ENCODE results near the gene CCDC50.

GRCh38 chr3:191361456-191361855, 32.3 kb downstream of the CCDC50 start:
- no peak for TF ChIP-seq CTCF (IDR thresholded peaks at IDR 0.05)
- no peak for TF ChIP-seq POLR2A (IDR thresholded peaks at IDR 0.05)

Data from breast epithelium (tissue), 3 donors.